ENCODE results near the gene B2M.
"Not testable (repeated sequence)": the region's sequence is repeated elsewhere in the genome, so short reads cannot be mapped to it uniquely, and the experiment has no call there.

The B2M gene

GRCh38 chr15:44700676-44701075 lies 10.6 kb upstream of the B2M start:
- not testable (repeated sequence) for DNase-seq

- DNase-seq: no peak
These were observed 5.3 kb upstream of the B2M start for GRCh38 chr15:44705986-44706385.

- DNase-seq: no peak
These were observed 4.9 kb upstream of the B2M start for GRCh38 chr15:44706401-44706800.

- no peak for DNase-seq
These were observed 4.2 kb upstream of the B2M start for GRCh38 chr15:44706946-44707636.

GRCh38 chr15:44710236-44711095 lies 851 bp upstream of the B2M start:
- no peak for DNase-seq

- no peak for DNase-seq
These were observed 527 bp downstream of the B2M start for GRCh38 chr15:44711743-44712345.

- DNase-seq: peak; percentile 82
These were observed 1.2 kb downstream of the B2M start for GRCh38 chr15:44712346-44713005.

- peak; percentile 49 for DNase-seq
These were observed 2.0 kb downstream of the B2M start for GRCh38 chr15:44713006-44713966.

- DNase-seq: no peak
These were observed 4.0 kb downstream of the B2M start for GRCh38 chr15:44715142-44715796.

- DNase-seq: no peak
These were observed 4.5 kb downstream of the B2M start for GRCh38 chr15:44715797-44716334.

GRCh38 chr15:44716983-44717602 lies 5.8 kb downstream of the B2M start:
- DNase-seq: no peak

GRCh38 chr15:44718180-44718926 lies 7.0 kb downstream of the B2M start:
- no peak for DNase-seq

GRCh38 chr15:44718927-44719292 lies 7.6 kb downstream of the B2M start:
- no peak for DNase-seq

GRCh38 chr15:44719293-44719999 lies 8.1 kb downstream of the B2M start:
- no peak for DNase-seq

GRCh38 chr15:44720000-44720435 lies 8.7 kb downstream of the B2M start:
- DNase-seq: not testable (repeated sequence)

- DNase-seq: no peak
These were observed 9.3 kb downstream of the B2M start for GRCh38 chr15:44720460-44721176.

GRCh38 chr15:44722011-44722410 lies 10.7 kb downstream of the B2M start:
- DNase-seq: no peak

- no peak for DNase-seq
These were observed 14.8 kb downstream of the B2M start for GRCh38 chr15:44726136-44726535.

All from fibroblast of upper back skin (primary cell).